HEK293T (cell line): ENCODE measurements around the gene DUSP9.
A peak's percentile ranks its signal among the peaks of the same experiment; 100 is the strongest.

Experiments used
- CTCF ChIA-PET: fragments of 350-600 bp; formaldehyde crosslinking; extraction: SDS; loops from one replicate; lab custom pipeline; 2021; ENCODE audit warnings: antibody characterized with exemption, inconsistent platforms; lab: Yijun Ruan, JAX
- POLR2A ChIA-PET: fragments of 350-600 bp; formaldehyde crosslinking; extraction: SDS; loops from one replicate; lab custom pipeline; 2020; ENCODE audit warnings: antibody characterized with exemption, inconsistent platforms; lab: Yijun Ruan, JAX
- DNase-seq: peaks from one replicate; pipeline ENCODE4 v3.0.0; 2012; ENCODE audit warnings: mixed read lengths; ENCODE audit errors: extremely low spot score
- ARNT ChIP-seq: fragments of 450-650 bp; IDR thresholded peaks from 2 replicates; pipeline ENCODE4 v1.6.1; 2017; ENCODE audit warnings: mild to moderate bottlenecking
- BHLHE40 ChIP-seq: fragments of 450-650 bp; IDR thresholded peaks from 2 replicates; pipeline ENCODE4 v1.6.1; 2016; ENCODE audit warnings: mild to moderate bottlenecking, moderate library complexity, borderline replicate concordance
- CTBP1 ChIP-seq: fragments of 450-650 bp; IDR thresholded peaks from 2 replicates; pipeline ENCODE4 v1.6.1; 2016; ENCODE audit warnings: borderline replicate concordance
- ELF4 ChIP-seq: fragments of 450-650 bp; IDR thresholded peaks from 2 replicates; pipeline ENCODE4 v1.6.1; 2017; ENCODE audit warnings: antibody characterized with exemption
- FOXA1 ChIP-seq: fragments of 450-650 bp; IDR thresholded peaks from 2 replicates; pipeline ENCODE4 v1.6.1; 2016; ENCODE audit warnings: mild to moderate bottlenecking
- FOXK2 ChIP-seq: fragments of 450-650 bp; IDR thresholded peaks from 2 replicates; pipeline ENCODE4 v1.6.1; 2016; ENCODE audit warnings: mild to moderate bottlenecking
- FOXM1 ChIP-seq: fragments of 450-650 bp; IDR thresholded peaks from 2 replicates; pipeline ENCODE4 v1.6.1; 2017; ENCODE audit warnings: mild to moderate bottlenecking, borderline replicate concordance
- HDGF ChIP-seq: fragments of 450-650 bp; IDR thresholded peaks from 2 replicates; pipeline ENCODE4 v1.6.1; 2017; ENCODE audit warnings: antibody characterized with exemption, borderline replicate concordance
- L3MBTL2 ChIP-seq: fragments of 450-650 bp; conservative IDR thresholded peaks from 2 replicates; pipeline ENCODE4 v1.6.1; 2016; ENCODE audit warnings: mild to moderate bottlenecking
- LEF1 ChIP-seq: fragments of 450-650 bp; IDR thresholded peaks from 2 replicates; pipeline ENCODE4 v1.6.1; 2017; ENCODE audit warnings: mild to moderate bottlenecking, borderline replicate concordance
- NFRKB ChIP-seq: fragments of 450-650 bp; IDR thresholded peaks from 2 replicates; pipeline ENCODE4 v1.6.1; 2016; ENCODE audit warnings: mild to moderate bottlenecking, moderate library complexity
- SP1 ChIP-seq: fragments of 450-650 bp; IDR thresholded peaks from 2 replicates; pipeline ENCODE4 v1.6.1; 2017
- SUZ12 ChIP-seq: fragments of 450-650 bp; IDR thresholded peaks from 2 replicates; pipeline ENCODE4 v1.6.1; 2016; ENCODE audit warnings: mild to moderate bottlenecking
- TARDBP ChIP-seq: fragments of 450-650 bp; IDR thresholded peaks from 2 replicates; pipeline ENCODE4 v1.6.1; 2016
- ZNF384 ChIP-seq: fragments of 450-650 bp; IDR thresholded peaks from 2 replicates; pipeline ENCODE4 v1.6.1; 2016
- TF ChIP-seq, protein P1 (sequence below): fragments of 450-650 bp; IDR thresholded peaks from 2 replicates; pipeline ENCODE4 v1.6.1; 2016

The DUSP9 gene

DNA sequence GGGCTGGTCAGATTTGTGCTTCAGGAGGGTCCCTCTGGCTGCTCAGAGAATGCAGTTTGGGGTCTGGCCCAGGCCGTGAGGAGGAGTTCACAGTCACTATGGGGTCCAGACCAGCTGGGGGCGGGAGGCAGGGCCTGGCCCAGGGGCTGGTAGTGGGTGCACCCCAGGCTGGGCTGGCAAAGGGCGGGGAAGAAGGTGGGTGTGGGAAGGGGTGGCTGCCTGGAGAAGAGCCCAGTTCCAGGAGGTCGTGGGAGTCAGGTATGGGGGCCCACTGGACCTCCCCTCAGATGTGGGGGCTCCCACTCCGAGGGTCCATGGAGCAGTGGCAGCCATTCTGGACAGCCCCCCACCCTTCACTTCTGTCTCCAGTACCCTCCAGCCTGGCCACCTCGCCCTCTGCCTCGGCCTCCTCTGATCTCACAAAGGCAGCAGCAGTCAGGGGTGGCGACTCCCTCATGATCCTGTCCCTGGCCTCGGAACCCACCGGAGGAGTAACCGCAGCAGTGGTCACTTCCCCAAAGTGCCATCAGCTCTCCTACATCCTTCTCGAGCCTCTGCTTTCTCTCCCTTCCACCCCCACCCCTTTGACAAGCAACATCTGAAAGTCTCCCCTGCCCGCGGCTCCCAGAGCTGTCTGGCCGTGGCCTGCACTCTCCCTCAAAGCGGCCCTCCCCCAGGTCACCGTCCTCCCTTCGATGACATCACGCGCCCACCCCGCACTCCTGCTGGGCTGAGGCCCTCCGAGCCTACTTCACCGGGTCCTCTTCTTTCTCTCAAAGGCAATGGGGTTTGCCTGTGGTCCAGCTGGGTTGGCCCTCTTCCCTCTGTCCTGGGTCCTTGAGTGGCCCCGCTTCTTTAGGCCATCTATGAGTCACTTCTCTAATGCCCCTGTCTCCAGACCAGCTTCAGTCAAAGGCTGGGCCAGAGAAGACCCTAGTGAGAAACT, 39.0 kb downstream of the DUSP9 start:
- ChIA-PET CTCF (interaction anchor here (0.6 to 2.4 kb wide), 5 partner anchors 17 to 719 kb away, joined by 3 to 16 read pairs (median 7); no protein-coding TSS in a partner anchor), POLR2A (no interaction called here)
- TF ChIP-seq FOXA1 (no peak), CTBP1 (no peak), NFRKB (no peak), FOXM1 (no peak), FOXK2 (no peak), HDGF (no peak), ZNF384 (no peak), SUZ12 (no peak), ARNT (no peak), ELF4 (no peak), SP1 (no peak), TARDBP (no peak), L3MBTL2 (no peak), BHLHE40 (no peak)
- no peak for DNase-seq

DNA sequence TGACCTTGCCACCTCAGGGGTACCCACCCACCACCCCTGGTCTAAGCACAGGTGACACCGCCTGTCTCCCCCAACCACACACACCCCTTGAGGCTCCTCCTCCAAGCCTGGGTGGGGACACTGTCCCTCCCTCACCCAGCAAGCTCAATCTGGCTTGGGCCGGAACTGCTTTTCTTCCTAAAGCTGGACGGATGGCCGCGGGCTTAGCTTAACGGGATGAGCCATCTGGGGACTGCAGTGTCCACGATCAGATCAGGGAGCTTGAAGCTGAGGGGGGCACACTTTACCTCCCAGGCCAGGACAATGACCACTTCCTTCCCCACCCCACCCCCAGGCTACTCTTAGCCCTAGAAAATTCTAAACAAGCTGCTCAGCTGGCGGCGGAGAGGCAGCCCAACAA, 39.7 kb downstream of the DUSP9 start:
- ChIA-PET CTCF (interaction anchor here (0.6 to 1.8 kb wide), 4 partner anchors 17 to 719 kb away, joined by 3 to 16 read pairs (median 5); no protein-coding TSS in a partner anchor), POLR2A (no interaction called here)
- no peak for DNase-seq
- no peak for TF ChIP-seq ELF4

DNA sequence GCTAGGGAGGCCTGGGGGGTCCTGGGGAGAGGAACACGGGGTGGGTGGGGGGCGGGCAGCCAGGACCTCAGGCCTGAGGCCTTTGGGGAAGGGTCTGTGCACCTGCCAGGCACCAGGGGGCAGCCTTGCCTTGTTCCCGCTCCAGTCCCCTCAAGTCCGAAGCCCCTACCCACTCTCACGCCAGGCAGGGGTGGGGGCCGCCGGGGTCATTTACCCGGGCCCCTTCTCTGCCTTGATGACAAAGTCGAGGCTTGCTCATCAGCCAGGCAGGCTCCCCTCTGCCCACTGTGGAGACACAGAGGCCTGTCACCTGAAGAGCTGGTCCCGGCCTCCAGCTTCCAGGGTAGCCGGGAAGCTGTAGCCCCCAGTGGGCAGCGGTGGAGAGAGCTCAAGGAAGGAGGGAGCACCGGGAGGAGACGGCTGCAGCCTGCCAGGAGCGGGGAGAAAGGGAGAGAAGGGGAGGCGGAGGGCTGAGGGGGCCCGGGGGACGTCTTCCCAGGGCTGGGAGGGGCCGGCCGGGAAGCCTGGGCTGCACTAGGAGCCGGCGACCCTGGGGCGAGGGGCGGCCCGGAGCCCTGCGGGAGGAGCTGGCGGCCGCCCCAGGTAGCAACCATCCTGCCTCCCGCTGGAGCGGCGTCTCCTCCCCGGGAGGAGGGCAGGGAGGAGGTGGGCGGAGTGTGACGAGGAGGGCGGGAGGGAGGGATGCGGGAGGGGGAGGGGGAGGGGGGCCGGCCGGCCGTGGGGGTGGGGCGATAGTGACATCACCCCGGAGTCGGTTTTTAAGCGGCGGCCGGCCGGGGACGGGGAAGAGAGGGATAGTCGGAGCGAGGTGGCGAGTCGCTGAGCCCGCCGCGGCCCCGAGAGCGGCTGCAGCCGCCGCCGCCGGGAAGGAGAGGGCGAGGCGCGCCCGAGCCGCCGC, 40.4 kb downstream of the DUSP9 start, which contains the start of gene SLC6A8:
SLC6A8 (plus strand) TSS at position 806 of the 919 bp plus-strand sequence. CDS start 649 bp downstream, outside the sequence.
- POLR2A ChIA-PET = no interaction called here
- peak; percentile 75 for DNase-seq
- CTCF ChIA-PET = interaction anchor here (0.7 to 1.8 kb wide), 8 partner anchors 12 to 82 kb away, joined by 3 to 16 read pairs (median 4); no protein-coding TSS in a partner anchor
- TF ChIP-seq SUZ12 (no peak), ZNF384 (no peak), CTBP1 (no peak), ARNT (no peak), ELF4 (no peak)
- TF ChIP-seq, protein P1, sequence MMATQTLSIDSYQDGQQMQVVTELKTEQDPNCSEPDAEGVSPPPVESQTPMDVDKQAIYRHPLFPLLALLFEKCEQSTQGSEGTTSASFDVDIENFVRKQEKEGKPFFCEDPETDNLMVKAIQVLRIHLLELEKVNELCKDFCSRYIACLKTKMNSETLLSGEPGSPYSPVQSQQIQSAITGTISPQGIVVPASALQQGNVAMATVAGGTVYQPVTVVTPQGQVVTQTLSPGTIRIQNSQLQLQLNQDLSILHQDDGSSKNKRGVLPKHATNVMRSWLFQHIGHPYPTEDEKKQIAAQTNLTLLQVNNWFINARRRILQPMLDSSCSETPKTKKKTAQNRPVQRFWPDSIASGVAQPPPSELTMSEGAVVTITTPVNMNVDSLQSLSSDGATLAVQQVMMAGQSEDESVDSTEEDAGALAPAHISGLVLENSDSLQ = no peak

DNA sequence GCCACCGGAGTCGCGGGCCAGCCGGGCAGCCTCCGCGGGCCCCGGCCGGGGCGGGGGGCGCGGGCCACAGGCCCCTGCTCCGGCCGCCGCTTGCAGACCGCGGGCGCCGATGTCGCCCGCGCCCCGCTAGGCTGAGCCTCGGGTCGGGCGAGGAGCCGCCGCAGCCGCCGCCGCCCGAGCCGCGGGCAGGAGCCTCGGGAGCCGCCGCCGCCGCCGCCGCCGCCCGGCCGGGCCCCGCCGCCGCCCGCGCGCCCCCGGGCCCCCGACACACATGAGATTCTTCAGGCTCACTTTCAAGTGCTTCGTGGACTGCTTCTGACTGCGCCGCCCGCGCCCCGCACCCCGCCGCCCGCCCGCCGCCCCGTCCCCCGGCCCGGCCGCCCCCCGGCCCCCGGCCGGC, 41.1 kb downstream of the DUSP9 start:
- CTCF ChIA-PET = interaction anchor here (0.7 to 1.7 kb wide), 5 partner anchors 11 to 83 kb away, joined by 3 to 7 read pairs (median 4); no protein-coding TSS in a partner anchor
- POLR2A ChIA-PET = no interaction called here
- no peak for TF ChIP-seq FOXA1
- TF ChIP-seq FOXK2 = no peak
- TF ChIP-seq CTBP1 = no peak
- TF ChIP-seq L3MBTL2 = no peak
- TF ChIP-seq FOXM1 = no peak
- TF ChIP-seq HDGF = no peak
- no peak for TF ChIP-seq ELF4
- TF ChIP-seq, protein P1 = no peak
- no peak for TF ChIP-seq ZNF384
- TF ChIP-seq SP1 = no peak
- no peak for TF ChIP-seq BHLHE40
- no peak for TF ChIP-seq TARDBP
- no peak for TF ChIP-seq LEF1
- no peak for TF ChIP-seq ARNT
- no peak for TF ChIP-seq NFRKB
- no peak for TF ChIP-seq SUZ12
- DNase-seq = no peak

DNA sequence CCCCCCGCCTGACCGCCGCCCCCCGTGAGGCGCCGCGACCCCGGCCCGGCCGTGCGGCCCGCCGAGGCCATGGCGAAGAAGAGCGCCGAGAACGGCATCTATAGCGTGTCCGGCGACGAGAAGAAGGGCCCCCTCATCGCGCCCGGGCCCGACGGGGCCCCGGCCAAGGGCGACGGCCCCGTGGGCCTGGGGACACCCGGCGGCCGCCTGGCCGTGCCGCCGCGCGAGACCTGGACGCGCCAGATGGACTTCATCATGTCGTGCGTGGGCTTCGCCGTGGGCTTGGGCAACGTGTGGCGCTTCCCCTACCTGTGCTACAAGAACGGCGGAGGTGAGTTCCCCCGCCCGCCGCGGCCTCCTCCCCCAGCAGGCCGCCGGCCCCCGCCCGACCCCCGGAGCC, 41.5 kb downstream of the DUSP9 start:
- POLR2A ChIA-PET = no interaction called here
- CTCF ChIA-PET = no interaction called here
- TF ChIP-seq HDGF (no peak), SUZ12 (no peak), NFRKB (no peak), LEF1 (no peak), CTBP1 (no peak), FOXK2 (no peak), FOXA1 (no peak), TARDBP (no peak), SP1 (no peak), ARNT (no peak), ELF4 (no peak), FOXM1 (no peak), L3MBTL2 (no peak), ZNF384 (no peak), BHLHE40 (no peak)
- TF ChIP-seq, protein P1 = no peak
- DNase-seq = no peak
